Keratinocyte (primary cell): Measurements from ENCODE around the gene NPAS3. TPM values are rescaled to one million over a fixed set of nuclear protein-coding genes. Genes with fewer than 3 reads are reported as not detected.

Experiments used
- DNase-seq: peaks from one replicate; pipeline ENCODE4 v3.0.0-alpha.2; 2011; ENCODE audit warnings: low read depth, missing footprints, low spot score
- FAIRE-seq: peaks from 2 replicates; lab custom pipeline; 2011; peaks lifted over from hg19 to GRCh38; lab: Jason Lieb, UNC
- H2AFZ ChIP-seq: 2 replicates; pipeline ENCODE4 v1.6.0; 2012; ENCODE audit warnings: low read length, control low read depth, inconsistent platforms; ENCODE audit not compliant: control insufficient read depth
- H3K27ac ChIP-seq: 2 replicates; pipeline ENCODE4 v1.5.1; 2011; ENCODE audit warnings: low read length; ENCODE audit not compliant: control insufficient read depth, insufficient read depth
- H3K27me3 ChIP-seq: 3 replicates; pipeline ENCODE4 v1.6.0; 2011; ENCODE audit warnings: low read length; ENCODE audit not compliant: control insufficient read depth, insufficient read depth; ENCODE audit errors: extremely low read depth
- H3K36me3 ChIP-seq, 2 experiments: 2 replicates in 1 of 2; 3 replicates in 1 of 2; pipeline ENCODE4 v1.5.1; 2011; ENCODE audit warnings: low read length in 2 of 2, mild to moderate bottlenecking in 1 of 2; ENCODE audit not compliant: control insufficient read depth in 2 of 2, insufficient read depth in 2 of 2; ENCODE audit errors: extremely low read depth in 1 of 2
- H3K4me1 ChIP-seq: 3 replicates; pipeline ENCODE4 v1.5.1; 2011; ENCODE audit warnings: low read length; ENCODE audit not compliant: control insufficient read depth, insufficient read depth; ENCODE audit errors: extremely low read depth
- H3K4me2 ChIP-seq: 3 replicates; pipeline ENCODE4 v1.6.0; 2011; ENCODE audit warnings: low read depth, low read length; ENCODE audit not compliant: control insufficient read depth, insufficient read depth; ENCODE audit errors: extremely low read depth
- H3K4me3 ChIP-seq, 3 experiments: fragments of 200-600 bp in 1 of 3; sonication (generic) in 1 of 3; 2 replicates in 2 of 3; 3 replicates in 1 of 3; pipeline ENCODE4 v1.5.1; 2011 to 2016; ENCODE audit warnings: low read length in 3 of 3, mild to moderate bottlenecking in 3 of 3, control low read depth in 2 of 3, inconsistent platforms in 1 of 3, low read depth in 1 of 3, mixed read lengths in 1 of 3, mixed run types in 1 of 3, moderate library complexity in 1 of 3; ENCODE audit not compliant: control insufficient read depth in 2 of 3, insufficient read depth in 2 of 3; ENCODE audit errors: extremely low read depth in 1 of 3
- H3K79me2 ChIP-seq: 2 replicates; pipeline ENCODE4 v1.6.0; 2012; ENCODE audit warnings: low read length; ENCODE audit not compliant: control insufficient read depth, insufficient read depth
- H3K9ac ChIP-seq: 3 replicates; pipeline ENCODE4 v1.6.0; 2011; ENCODE audit warnings: low read length; ENCODE audit not compliant: control insufficient read depth, insufficient read depth; ENCODE audit errors: extremely low read depth
- H3K9me1 ChIP-seq: 3 replicates; pipeline ENCODE4 v1.6.0; 2011; ENCODE audit warnings: low read length; ENCODE audit not compliant: control insufficient read depth, insufficient read depth; ENCODE audit errors: extremely low read depth
- H3K9me3 ChIP-seq: 2 replicates; pipeline ENCODE4 v1.5.1; 2012; ENCODE audit warnings: low read depth, low read length; ENCODE audit not compliant: control insufficient read depth
- H4K20me1 ChIP-seq: 3 replicates; pipeline ENCODE4 v1.6.0; 2011; ENCODE audit warnings: low read length; ENCODE audit not compliant: control insufficient read depth, insufficient read depth; ENCODE audit errors: extremely low read depth
- CTCF ChIP-seq, 3 experiments: IDR thresholded peaks in 1 of 3; conservative IDR thresholded peaks in 1 of 3; optimal IDR thresholded peaks in 1 of 3; 2 replicates in 2 of 3; 3 replicates in 1 of 3; pipeline versions ENCODE3 to v1.5.1; 2011; ENCODE audit warnings: low read length in 3 of 3, mild to moderate bottlenecking in 3 of 3, moderate library complexity in 2 of 3, control low read depth in 1 of 3, inconsistent platforms in 1 of 3; ENCODE audit not compliant: insufficient read depth in 2 of 3; ENCODE audit errors: extremely low read depth in 1 of 3
- EZH2 ChIP-seq: IDR thresholded peaks from one replicate; pipeline ENCODE4 v1.6.1; 2012; ENCODE audit warnings: inconsistent platforms, mild to moderate bottlenecking, low read length, moderate library complexity
- dilution Hi-C: fragments of 300-500 bp; cut with MboI; formaldehyde crosslinking; loops from one replicate; pipeline ENCODE4 v1.7.0; 2020; ENCODE audit warnings: low sequenced_read_pairs; ENCODE audit not compliant: extremely low pct_ligation_motif_present
- polyA plus RNA-seq, 5 experiments: library from polyadenylated mRNA; depleted of rRNA in 3 of 5; stranded (reverse) in 3 of 5; stranded (forward) in 1 of 5; unstranded in 1 of 5; fragments of >200 nt; gene quantifications; 1 replicate in 1 of 5; 2 replicates in 3 of 5; 3 replicates in 1 of 5; pipeline versions ENCODE4 v1.2.1 to v1.2.3, GENCODE V29; 2011 to 2012; ENCODE audit warnings: missing spikeins in 2 of 5, low read depth in 1 of 5, low replicate concordance in 1 of 5

NPAS3 gene
- polyA plus RNA-seq, 1 donor (not counting 4 experiments of a cell fraction or from before 2014, with no cell fraction given) = 0.07 TPM

GRCh38 chr14:33239465-33239864 lies 300.8 kb downstream of the NPAS3 start:
- no peaks in the 10 kb centered on the region for H3K27me3 ChIP-seq
- no peaks in the 10 kb centered on the region for H3K9me3 ChIP-seq
- no peak overlapping the region for H3K4me3 ChIP-seq
- no peak for FAIRE-seq
- no peaks in the 10 kb centered on the region for H3K36me3 ChIP-seq
- no peaks in the 10 kb centered on the region for H3K9me1 ChIP-seq
- H4K20me1 ChIP-seq = no peaks in the 10 kb centered on the region
- no peak for DNase-seq
- no peak overlapping the region for H3K9ac ChIP-seq
- dilution Hi-C loops = no loop called here
- no peak overlapping the region for H2AFZ ChIP-seq
- TF ChIP-seq EZH2 = no peak
- TF ChIP-seq CTCF (optimal IDR thresholded peaks at IDR 0.05 in 1 of 3, IDR thresholded peaks at IDR 0.05 in 1 of 3, conservative IDR thresholded peaks at IDR 0.05 in 1 of 3; ENCODE audit: extremely low read depth in 1 of 3, insufficient read depth in 2 of 3, low read length in 3 of 3) = no peak
- H3K27ac ChIP-seq = no peak overlapping the region
- no peak overlapping the region for H3K4me2 ChIP-seq
- no peaks in the 10 kb centered on the region for H3K4me1 ChIP-seq
- no peaks in the 10 kb centered on the region for H3K79me2 ChIP-seq

DNA sequence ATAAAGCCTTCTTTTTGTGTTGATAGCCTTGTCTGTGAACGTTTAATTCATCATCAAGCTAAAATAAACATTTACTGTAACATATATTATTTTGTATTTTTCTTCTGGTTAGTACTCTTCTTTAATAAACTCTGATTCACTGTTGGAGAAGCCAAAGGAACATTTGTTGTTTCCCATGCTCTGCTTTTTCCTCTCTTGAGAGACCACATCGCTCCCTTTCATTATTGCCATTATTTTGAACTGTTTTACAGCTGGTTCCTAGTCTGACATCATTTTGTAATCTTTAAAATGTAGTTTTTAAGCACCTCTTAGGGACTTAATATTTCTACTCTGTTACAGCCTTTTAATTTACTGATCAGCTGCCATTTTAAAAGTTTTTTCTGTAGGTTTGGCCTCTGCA lies 301.8 kb downstream of the NPAS3 start:
- Histone ChIP-seq H3K9ac (no peak overlapping the region), H2AFZ (no peak overlapping the region), H4K20me1 (no peaks in the 10 kb centered on the region), H3K36me3 (no peaks in the 10 kb centered on the region), H3K79me2 (no peaks in the 10 kb centered on the region), H3K27me3 (no peaks in the 10 kb centered on the region), H3K9me3 (no peaks in the 10 kb centered on the region), H3K4me3 (no peak overlapping the region), H3K4me1 (no peaks in the 10 kb centered on the region), H3K9me1 (no peaks in the 10 kb centered on the region), H3K27ac (no peak overlapping the region), H3K4me2 (no peak overlapping the region)
- no peak for DNase-seq
- dilution Hi-C loops = no loop called here
- no peak for FAIRE-seq
- TF ChIP-seq EZH2 (no peak), CTCF (optimal IDR thresholded peaks at IDR 0.05 in 1 of 3, IDR thresholded peaks at IDR 0.05 in 1 of 3, conservative IDR thresholded peaks at IDR 0.05 in 1 of 3; ENCODE audit: extremely low read depth in 1 of 3, insufficient read depth in 2 of 3, low read length in 3 of 3) (no peak)
